ENCODE results near the gene EID3.

EID3 gene

GRCh38 chr12:104309446-104309993 lies 6.0 kb downstream of the EID3 start:
- H3K36me3 ChIP-seq (replicated peaks; ENCODE audit: low read depth, low read length) = peaks cover 35% of the 10 kb centered on the region
- no peaks in the 10 kb centered on the region for H3K4me1 ChIP-seq (ENCODE audit: low read length)
- H3K9ac ChIP-seq (ENCODE audit: low read length) = no peak overlapping the region
- H3K4me3 ChIP-seq (ENCODE audit: low read length) = no peak overlapping the region
- no peaks in the 10 kb centered on the region for H3K9me3 ChIP-seq (ENCODE audit: insufficient read depth, low read length)
- H3K27ac ChIP-seq (ENCODE audit: low read length) = no peak overlapping the region
- H3K27me3 ChIP-seq (ENCODE audit: low read depth, low read length) = no peaks in the 10 kb centered on the region
- no peak overlapping the region for H3K4me2 ChIP-seq (ENCODE audit: low read length)
- H2AFZ ChIP-seq (ENCODE audit: low read depth, low read length) = no peak overlapping the region
- TF ChIP-seq EZH2phosphoT487 (IDR thresholded peaks at IDR 0.05; ENCODE audit: low read depth) = no peak
- TF ChIP-seq CTCF (IDR thresholded peaks at IDR 0.05; ENCODE audit: low read depth, low read length) = no peak
- H4K20me1 ChIP-seq (ENCODE audit: insufficient read depth, low read length) = peaks cover 33% of the 10 kb centered on the region
- peaks cover 65% of the 10 kb centered on the region for H3K79me2 ChIP-seq (ENCODE audit: low read length)

GRCh38 chr12:104310751-104311633 lies 7.5 kb downstream of the EID3 start:
- TF ChIP-seq EZH2phosphoT487 (IDR thresholded peaks at IDR 0.05; ENCODE audit: low read depth) = no peak
- no peak for TF ChIP-seq CTCF (IDR thresholded peaks at IDR 0.05; ENCODE audit: low read depth, low read length)
- Histone ChIP-seq H3K4me1 (ENCODE audit: low read length) (no peaks in the 10 kb centered on the region), H3K79me2 (ENCODE audit: low read length) (peaks cover 53% of the 10 kb centered on the region), H3K4me3 (ENCODE audit: low read length) (no peak overlapping the region), H4K20me1 (ENCODE audit: insufficient read depth, low read length) (peaks cover 24% of the 10 kb centered on the region), H3K27me3 (ENCODE audit: low read depth, low read length) (no peaks in the 10 kb centered on the region), H3K36me3 (replicated peaks; ENCODE audit: low read depth, low read length) (peaks cover 46% of the 10 kb centered on the region), H2AFZ (ENCODE audit: low read depth, low read length) (no peak overlapping the region), H3K27ac (ENCODE audit: low read length) (no peak overlapping the region), H3K9ac (ENCODE audit: low read length) (no peak overlapping the region), H3K4me2 (ENCODE audit: low read length) (no peak overlapping the region), H3K9me3 (ENCODE audit: insufficient read depth, low read length) (no peaks in the 10 kb centered on the region)

- Histone ChIP-seq H3K27me3 (ENCODE audit: low read depth, low read length) (no peaks in the 10 kb centered on the region), H3K79me2 (ENCODE audit: low read length) (peaks cover 41% of the 10 kb centered on the region), H3K27ac (ENCODE audit: low read length) (no peak overlapping the region), H3K36me3 (replicated peaks; ENCODE audit: low read depth, low read length) (peaks cover 50% of the 10 kb centered on the region), H3K9me3 (ENCODE audit: insufficient read depth, low read length) (no peaks in the 10 kb centered on the region), H2AFZ (ENCODE audit: low read depth, low read length) (no peak overlapping the region), H3K9ac (ENCODE audit: low read length) (no peak overlapping the region), H4K20me1 (ENCODE audit: insufficient read depth, low read length) (peaks cover 14% of the 10 kb centered on the region), H3K4me3 (ENCODE audit: low read length) (no peak overlapping the region), H3K4me1 (ENCODE audit: low read length) (no peaks in the 10 kb centered on the region), H3K4me2 (ENCODE audit: low read length) (no peak overlapping the region)
- TF ChIP-seq EZH2phosphoT487 (IDR thresholded peaks at IDR 0.05; ENCODE audit: low read depth) (no peak), CTCF (IDR thresholded peaks at IDR 0.05; ENCODE audit: low read depth, low read length) (no peak)
These were observed 8.7 kb downstream of the EID3 start for GRCh38 chr12:104312202-104312601.

GRCh38 chr12:104312654-104313053 lies 9.1 kb downstream of the EID3 start:
- Histone ChIP-seq H3K4me3 (ENCODE audit: low read length) (no peak overlapping the region), H3K79me2 (ENCODE audit: low read length) (peaks cover 36% of the 10 kb centered on the region), H3K9me3 (ENCODE audit: insufficient read depth, low read length) (no peaks in the 10 kb centered on the region), H3K9ac (ENCODE audit: low read length) (no peak overlapping the region), H3K36me3 (replicated peaks; ENCODE audit: low read depth, low read length) (peaks cover 53% of the 10 kb centered on the region), H3K27me3 (ENCODE audit: low read depth, low read length) (no peaks in the 10 kb centered on the region), H4K20me1 (ENCODE audit: insufficient read depth, low read length) (peaks cover 9% of the 10 kb centered on the region), H2AFZ (ENCODE audit: low read depth, low read length) (no peak overlapping the region), H3K4me2 (ENCODE audit: low read length) (no peak overlapping the region), H3K27ac (ENCODE audit: low read length) (no peak overlapping the region), H3K4me1 (ENCODE audit: low read length) (no peaks in the 10 kb centered on the region)
- TF ChIP-seq CTCF (IDR thresholded peaks at IDR 0.05; ENCODE audit: low read depth, low read length) (no peak), EZH2phosphoT487 (IDR thresholded peaks at IDR 0.05; ENCODE audit: low read depth) (no peak)
